AG09319 (cell line): ENCODE measurements around the gene SGIP1.

ENCODE experiments used
- DNase-seq: peaks from one replicate; pipeline ENCODE4 v3.0.0-alpha.2; 2010; ENCODE audit warnings: low read depth; ENCODE audit errors: extremely low read depth
- CTCF ChIP-seq: IDR thresholded peaks from 2 replicates; pipeline ENCODE4 v1.5.1; 2011; ENCODE audit warnings: low read depth, mild to moderate bottlenecking, inconsistent platforms, low read length, moderate library complexity

SGIP1 gene

GRCh38 chr1:66605419-66605997 lies 71.6 kb downstream of the SGIP1 start:
- no peak for TF ChIP-seq CTCF
- DNase-seq: no peak

DNA sequence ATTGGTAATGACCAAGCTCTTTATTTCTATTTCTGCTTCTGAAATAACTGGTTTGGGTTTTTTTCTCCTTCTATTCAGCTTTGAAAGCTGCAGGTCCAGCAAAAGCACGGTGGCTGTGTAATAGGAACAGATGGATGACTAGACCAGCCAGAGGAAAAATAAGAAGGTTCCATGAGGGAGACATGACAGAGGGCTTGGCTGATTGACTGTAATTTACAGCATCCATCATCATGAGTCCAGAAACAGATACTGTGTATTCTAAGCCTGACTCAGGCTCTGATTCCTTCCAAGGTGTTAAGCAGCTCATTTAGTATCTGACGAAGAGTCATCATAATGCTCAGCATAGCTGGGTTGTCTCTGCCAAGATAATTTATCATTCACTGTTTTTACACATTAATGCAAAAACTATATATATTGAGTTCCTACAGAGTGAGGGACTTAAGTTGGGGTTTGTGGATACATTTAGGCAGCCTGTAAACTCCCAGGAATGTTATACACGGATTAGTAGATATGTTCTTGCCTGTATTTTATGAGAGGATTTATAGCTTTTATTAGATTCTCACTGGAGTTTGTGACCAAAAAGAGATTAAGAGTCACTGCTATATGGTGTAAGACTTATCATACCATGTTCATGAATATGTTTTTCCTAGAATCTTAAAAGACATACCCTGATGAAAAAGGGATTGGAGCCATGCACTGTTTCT lies 72.6 kb downstream of the SGIP1 start:
- DNase-seq: no peak
- no peak for TF ChIP-seq CTCF

DNA sequence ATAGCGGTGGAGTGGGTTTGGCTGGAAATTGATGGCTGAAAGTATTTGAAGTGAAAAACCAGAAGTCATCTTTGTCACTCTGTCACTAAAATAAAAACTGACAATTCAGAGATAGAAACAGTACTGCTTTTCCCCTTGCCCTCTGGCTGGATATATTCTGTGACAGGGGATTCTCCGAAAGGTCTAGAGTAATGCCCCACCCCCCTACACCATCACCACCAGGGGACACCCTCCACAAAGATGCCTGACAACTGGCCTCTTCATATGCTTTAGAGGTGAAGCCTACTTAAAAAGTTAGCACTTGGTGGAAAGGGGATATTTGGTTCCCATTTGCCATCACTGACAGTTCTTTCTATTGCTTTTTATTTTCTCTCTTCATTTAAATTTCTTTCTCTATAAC lies 73.5 kb downstream of the SGIP1 start:
- TF ChIP-seq CTCF: no peak; the same call in 1 of the 2 replicates
- DNase-seq: no peak

DNA sequence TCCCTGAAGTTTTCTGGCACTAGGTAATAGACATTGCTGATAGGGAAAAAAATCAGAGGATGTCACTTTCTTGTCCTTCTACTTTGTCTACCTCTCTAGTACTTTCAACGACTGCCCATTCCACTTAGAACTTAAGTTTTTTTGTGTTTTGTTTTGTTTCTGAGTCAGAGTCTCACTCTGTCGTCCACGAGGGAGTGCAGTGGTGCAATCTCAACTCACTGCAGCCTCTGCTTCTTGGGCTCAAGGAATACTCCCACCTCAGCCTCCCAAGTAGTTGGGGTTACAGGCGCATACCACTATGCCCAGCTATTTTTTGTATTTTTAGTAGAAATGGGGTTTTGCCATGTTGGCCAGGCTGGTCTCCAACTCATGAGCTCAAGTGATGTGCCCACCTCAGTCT lies 79.2 kb downstream of the SGIP1 start:
- TF ChIP-seq CTCF: no peak

GRCh38 chr1:66617362-66618184 lies 83.6 kb downstream of the SGIP1 start:
- peak; percentile 16 for DNase-seq
- no peak for TF ChIP-seq CTCF

More for the DNA sequence above, 79.2 kb downstream of the SGIP1 start:
- DNase-seq: no peak

DNA sequence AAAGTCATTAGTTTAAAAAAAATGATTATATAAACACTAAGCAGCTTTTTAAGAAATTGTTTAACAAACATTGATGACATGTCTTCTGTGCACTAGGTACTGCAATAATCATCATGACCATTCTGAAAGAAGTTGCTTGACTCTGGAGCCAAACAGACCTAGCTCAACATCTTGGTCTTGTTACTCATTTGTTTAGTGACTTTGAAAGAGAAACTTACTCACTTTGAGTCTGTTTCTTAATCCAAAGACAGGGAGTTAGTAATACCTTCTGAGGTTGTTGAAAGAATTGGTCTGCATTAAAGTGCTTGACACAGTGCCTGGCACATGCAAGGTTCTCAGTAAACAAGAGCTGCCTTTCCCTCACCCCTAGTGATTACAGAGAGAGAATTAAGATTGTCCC lies 84.4 kb downstream of the SGIP1 start:
- no peak for TF ChIP-seq CTCF
- DNase-seq: peak; percentile 63

DNA sequence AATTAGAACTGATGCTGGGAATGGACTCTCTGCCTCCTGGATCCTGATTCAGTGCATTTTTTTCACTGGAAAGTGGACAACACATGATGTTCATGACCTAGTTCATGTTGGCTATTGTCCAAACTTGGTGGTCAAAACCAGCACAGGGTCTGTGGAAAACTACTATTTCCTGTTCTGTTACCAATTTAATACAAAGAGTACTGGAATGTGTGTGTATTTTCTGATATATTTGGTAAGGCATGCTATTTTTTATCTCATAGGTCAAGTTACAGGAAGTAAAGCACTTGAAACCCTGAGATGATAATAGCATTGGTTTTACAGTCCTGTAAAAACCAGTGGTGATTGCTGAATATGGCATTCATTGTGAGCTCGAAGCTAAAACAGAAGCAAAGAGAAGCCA lies 89.9 kb downstream of the SGIP1 start:
- no peak for TF ChIP-seq CTCF
- no peak for DNase-seq
